GM12878 (cell line): ENCODE results near the gene MEIKIN. TPM values are rescaled to one million over a fixed set of nuclear protein-coding genes. Genes with fewer than 3 reads are reported as not detected.

ENCODE experiments used
- ATAC-seq: fragments of 200-7000 bp; cut with Tn5 transposase; 3 replicates; pipeline ENCODE4 v1.9.1; 2020; ENCODE audit warnings: mild to moderate bottlenecking, moderate library complexity
- BruUV-seq: library from RNA; stranded (reverse); fragments of 400-500 nt; replicated peaks from 2 replicates; lab custom pipeline; 2021; lab: Mats Ljungman, UMichigan
- CTCF ChIA-PET: fragments of 300-600 bp; sonication (Branson Sonifier 250); formaldehyde crosslinking; extraction: SDS; loops from one replicate; lab custom pipeline; 2021; ENCODE audit warnings: inconsistent platforms; lab: Yijun Ruan, JAX
- POLR2A ChIA-PET: fragments of 350-600 bp; formaldehyde crosslinking; extraction: SDS; loops from one replicate; lab custom pipeline; 2021; ENCODE audit warnings: inconsistent platforms; lab: Charles Lee
- RAD21 ChIA-PET: fragments of 300-600 bp; sonication (Branson Sonifier 250); formaldehyde crosslinking; loops from one replicate; lab custom pipeline; 2023; ENCODE audit warnings: antibody characterized with exemption; ENCODE audit not compliant: unreplicated experiment; lab: Charles Lee
- SMC1A ChIA-PET: fragments of 300-600 bp; sonication (Branson Sonifier 250); formaldehyde crosslinking; loops from one replicate; lab custom pipeline; 2023; ENCODE audit not compliant: unreplicated experiment, uncharacterized antibody; lab: Charles Lee
- DNase-seq: peaks from one replicate; pipeline ENCODE4 v3.0.0-alpha.2; 2011; ENCODE audit warnings: low read depth, low spot score
- FAIRE-seq: peaks from 3 replicates; lab custom pipeline; 2011; peaks lifted over from hg19 to GRCh38; lab: Jason Lieb, UNC
- H2AFZ ChIP-seq: 2 replicates; pipeline ENCODE4 v1.6.0; 2011; ENCODE audit warnings: low read depth, low read length, control low read depth; ENCODE audit not compliant: control insufficient read depth
- H3K27ac ChIP-seq: 2 replicates; pipeline ENCODE4 v1.5.1; 2011; ENCODE audit warnings: control low read depth; ENCODE audit not compliant: control insufficient read depth, insufficient read depth
- H3K27me3 ChIP-seq, 2 experiments: replicated peaks in 1 of 2; 2 replicates each; pipeline versions ENCODE4 v1.6.0 to v1.6.1; 2011; ENCODE audit warnings: low read length in 1 of 2; ENCODE audit not compliant: control insufficient read depth in 2 of 2, insufficient read depth in 2 of 2
- H3K36me3 ChIP-seq, 2 experiments: 2 replicates each; pipeline ENCODE4 v1.5.1; 2011; ENCODE audit warnings: low read length in 1 of 2; ENCODE audit not compliant: control insufficient read depth in 2 of 2, insufficient read depth in 2 of 2
- H3K4me1 ChIP-seq: 2 replicates; pipeline ENCODE4 v1.6.1; 2011; ENCODE audit warnings: mild to moderate bottlenecking, low read length, moderate library complexity, mixed read lengths; ENCODE audit not compliant: control insufficient read depth, insufficient read depth
- H3K4me2 ChIP-seq: 2 replicates; pipeline ENCODE4 v1.6.0; 2011; ENCODE audit warnings: control low read depth; ENCODE audit not compliant: control insufficient read depth, insufficient read depth
- H3K4me3 ChIP-seq: fragments of 200-600 bp; sonication (generic); 2 replicates; pipeline ENCODE4 v1.5.1; 2016
- H3K79me2 ChIP-seq: 2 replicates; pipeline ENCODE4 v1.6.0; 2011; ENCODE audit warnings: low read length; ENCODE audit not compliant: control insufficient read depth, insufficient read depth
- H3K9ac ChIP-seq: 2 replicates; pipeline ENCODE4 v1.8.0; 2011; ENCODE audit warnings: low read length, control low read depth, mixed read lengths; ENCODE audit not compliant: control insufficient read depth, insufficient read depth
- H3K9me3 ChIP-seq: replicated peaks from 3 replicates; pipeline ENCODE4 v1.5.1; 2011; ENCODE audit warnings: mild to moderate bottlenecking, low read length; ENCODE audit not compliant: control insufficient read depth, insufficient read depth
- H4K20me1 ChIP-seq: 2 replicates; pipeline ENCODE4 v1.6.0; 2011; ENCODE audit not compliant: control insufficient read depth, insufficient read depth
- BCL3 ChIP-seq: IDR thresholded peaks from 2 replicates; pipeline ENCODE4 v1.6.1; 2011; ENCODE audit warnings: borderline replicate concordance, low read depth, mild to moderate bottlenecking, moderate library complexity, low read length; ENCODE audit not compliant: insufficient read depth, poor library complexity, severe bottlenecking
- BRCA1 ChIP-seq: IDR thresholded peaks from 2 replicates; pipeline ENCODE4 v1.6.1; 2011; ENCODE audit warnings: low read depth, low read length, improper control_type of control experiment
- CBX5 ChIP-seq: sonication (generic); IDR thresholded peaks from 2 replicates; pipeline ENCODE4 v1.6.1; 2016; ENCODE audit warnings: low read depth, moderate library complexity, mild to moderate bottlenecking, inconsistent platforms
- ETV6 ChIP-seq, 2 experiments: fragments of 450-650 bp in 1 of 2; IDR thresholded peaks in 1 of 2; conservative IDR thresholded peaks in 1 of 2; 2 replicates each; pipeline ENCODE4 v1.6.1; 2014; ENCODE audit warnings: antibody characterized with exemption in 1 of 2, borderline replicate concordance in 1 of 2, low read depth in 1 of 2, mild to moderate bottlenecking in 1 of 2, moderate library complexity in 1 of 2
- FOXK2 ChIP-seq: fragments of 450-650 bp; IDR thresholded peaks from 2 replicates; pipeline ENCODE4 v1.6.1; 2017; ENCODE audit warnings: mild to moderate bottlenecking, moderate library complexity
- FOXM1 ChIP-seq: IDR thresholded peaks from 2 replicates; pipeline ENCODE4 v1.6.1; 2012; ENCODE audit warnings: low read depth, mild to moderate bottlenecking, inconsistent platforms, low read length, moderate library complexity
- JUND ChIP-seq: IDR thresholded peaks from 2 replicates; pipeline ENCODE4 v1.6.1; 2012; ENCODE audit warnings: low read depth, mild to moderate bottlenecking, low read length, improper control_type of control experiment, moderate library complexity
- KDM1A ChIP-seq: fragments of 200-600 bp; sonication (generic); IDR thresholded peaks from 2 replicates; pipeline ENCODE4 v1.6.1; 2016; ENCODE audit warnings: borderline replicate concordance
- MEF2B ChIP-seq: fragments of 450-650 bp; IDR thresholded peaks from 2 replicates; pipeline ENCODE4 v1.6.1; 2018; ENCODE audit warnings: mild to moderate bottlenecking, moderate library complexity; ENCODE audit not compliant: partially characterized antibody, poor library complexity, severe bottlenecking
- NR2C1 ChIP-seq: fragments of 450-650 bp; IDR thresholded peaks from 2 replicates; pipeline ENCODE4 v1.6.1; 2017; ENCODE audit warnings: antibody characterized with exemption, mild to moderate bottlenecking, moderate library complexity
- NR2C2 ChIP-seq: IDR thresholded peaks from 2 replicates; pipeline ENCODE4 v1.6.1; 2011; ENCODE audit warnings: borderline replicate concordance, low read depth; ENCODE audit not compliant: control insufficient read depth, insufficient read length
- PAX5 ChIP-seq: IDR thresholded peaks from 2 replicates; pipeline ENCODE4 v1.6.1; 2011; ENCODE audit warnings: low read depth, low read length, borderline replicate concordance
- PAX8 ChIP-seq: fragments of 450-650 bp; IDR thresholded peaks from 2 replicates; pipeline ENCODE4 v1.6.1; 2017; ENCODE audit warnings: mild to moderate bottlenecking, moderate library complexity
- RB1 ChIP-seq: fragments of 450-650 bp; formaldehyde crosslinking; IDR thresholded peaks from 2 replicates; pipeline ENCODE4 v1.6.1; 2017; ENCODE audit warnings: mild to moderate bottlenecking, borderline replicate concordance
- SIN3A ChIP-seq: IDR thresholded peaks from 2 replicates; pipeline ENCODE4 v1.6.1; 2012; ENCODE audit warnings: low read depth, low read length, improper control_type of control experiment
- SMC3 ChIP-seq: IDR thresholded peaks from 2 replicates; pipeline ENCODE4 v1.6.1; 2011; ENCODE audit warnings: low read length, improper control_type of control experiment, borderline replicate concordance
- SP1 ChIP-seq: IDR thresholded peaks from one replicate; pipeline ENCODE4 v1.6.1; 2011; ENCODE audit warnings: low read depth, low read length
- STAT3 ChIP-seq: IDR thresholded peaks from 2 replicates; pipeline ENCODE4 v1.6.1; 2011; ENCODE audit warnings: low read depth, low read length, improper control_type of control experiment
- ZNF384 ChIP-seq: IDR thresholded peaks from 2 replicates; pipeline ENCODE4 v1.6.1; 2012; ENCODE audit warnings: low read depth, mild to moderate bottlenecking, low read length, improper control_type of control experiment, borderline replicate concordance
- ZNF687 ChIP-seq: fragments of 450-650 bp; IDR thresholded peaks from 2 replicates; pipeline ENCODE4 v1.6.1; 2017; ENCODE audit warnings: mild to moderate bottlenecking, moderate library complexity
- WGBS: methylation state at CpG from one replicate; pipeline ENCODE4 v1.1.6; 2016; ENCODE audit warnings: low lambda C conversion rate; ENCODE audit not compliant: insufficient replicate concordance, insufficient coverage; ENCODE audit errors: missing lambda C conversion rate; 5-methylcytosine and 5-hydroxymethylcytosine counted together
- in situ Hi-C: fragments of 300-500 bp; cut with MboI; formaldehyde crosslinking; loops from 9 replicates; pipeline ENCODE4 v1.14.3; 2018; ENCODE audit warnings: mixed read lengths
- intact Hi-C: fragments of 100-400 bp; cut with micrococcal nuclease; formaldehyde crosslinking; loops from one replicate; pipeline ENCODE4 v1.14.2; 2022; ENCODE audit not compliant: unreplicated experiment
- polyA plus RNA-seq, 11 experiments: library from polyadenylated mRNA; depleted of rRNA in 4 of 11; unstranded in 6 of 11; stranded (reverse) in 5 of 11; fragments of >200 nt; fragmentation: Nextera tagmentation in 4 of 11; fragmentation: Illumina TruSeq in 1 of 11; extraction: Ambion mirVana in 4 of 11; extraction: Trizol in 1 of 11; gene quantifications; 1 replicate in 1 of 11; 2 replicates in 10 of 11; pipeline versions ENCODE4 v1.2.1 to v1.2.3, GENCODE V29; 2011 to 2016; ENCODE audit warnings: inconsistent platforms in 2 of 11, missing spikeins in 2 of 11, low read depth in 1 of 11
- total RNA-seq, 4 experiments: library from RNA; depleted of rRNA in 3 of 4; stranded (reverse); fragments of >200 nt in 3 of 4; fragmentation: Illumina TruSeq in 1 of 4; extraction: Trizol in 1 of 4; gene quantifications; 2 replicates each; pipeline versions ENCODE4 v1.2.1 to v1.2.3, GENCODE V29; 2013 to 2021

Gene MEIKIN
- total and polyA plus RNA-seq, 10 of the 15 experiments (the other 5 are each of a cell fraction or from before 2014, with no cell fraction given), result not detected

- DNase-seq (no peak), ATAC-seq (no peak), FAIRE-seq (no peak)
- SMC1A ChIA-PET, result no interaction called here
- H4K20me1 ChIP-seq, result no peaks in the 10 kb centered on the region
- BruUV-seq, result no TSS peak
- no peak overlapping the region for H3K9ac ChIP-seq
- no peaks in the 10 kb centered on the region for H3K79me2 ChIP-seq
- H2AFZ ChIP-seq, result no peak overlapping the region
- in situ Hi-C loops (no loop called here), intact Hi-C loops (no loop called here)
- RAD21 ChIA-PET, result no interaction called here
- no peaks in the 10 kb centered on the region for H3K4me1 ChIP-seq
- H3K4me3 ChIP-seq, result no peak overlapping the region
- H3K36me3 ChIP-seq, result no peaks in the 10 kb centered on the region
- TF ChIP-seq FOXM1, result no peak
- no peak for TF ChIP-seq NR2C2
- TF ChIP-seq JUND, result no peak
- no peak for TF ChIP-seq RB1
- no peak for TF ChIP-seq ZNF687
- TF ChIP-seq SIN3A, result no peak
- no peak for TF ChIP-seq BRCA1
- no peak for TF ChIP-seq SP1
- TF ChIP-seq ZNF384, result no peak
- TF ChIP-seq ETV6 (conservative IDR thresholded peaks at IDR 0.05 in 1 of 2, IDR thresholded peaks at IDR 0.05 in 1 of 2; ENCODE audit: borderline replicate concordance in 1 of 2, low read depth in 1 of 2), result no peak
- TF ChIP-seq MEF2B, result no peak
- no peak for TF ChIP-seq CBX5
- no peak for TF ChIP-seq KDM1A
- TF ChIP-seq STAT3, result no peak
- TF ChIP-seq SMC3, result no peak
- TF ChIP-seq FOXK2, result no peak
- TF ChIP-seq PAX8, result no peak
- TF ChIP-seq BCL3, result no peak
- no peak for TF ChIP-seq NR2C1
- TF ChIP-seq PAX5, result no peak
- H3K27ac ChIP-seq, result no peak overlapping the region
- POLR2A ChIA-PET, result no interaction called here
- H3K4me2 ChIP-seq, result no peak overlapping the region
- 26% methylated on average over 6 of the region's 6 CpGs for WGBS
- H3K27me3 ChIP-seq, result no peaks in the 10 kb centered on the region; a peak in 2 of 4 replicates
- CTCF ChIA-PET, result no interaction called here
- H3K9me3 ChIP-seq, result no peaks in the 10 kb centered on the region
These were observed 20.5 kb upstream of the MEIKIN start for GRCh38 chr5:131965826-131966415.
